AG04449 (cell line): Measurements from ENCODE around the gene CD300E.

ENCODE experiments used
- CTCF ChIA-PET: fragments of 350-600 bp; formaldehyde crosslinking; extraction: SDS; loops from one replicate; lab custom pipeline; 2021; ENCODE audit warnings: antibody characterized with exemption; lab: Yijun Ruan, JAX
- POLR2A ChIA-PET: fragments of 400-600, 350-600 bp; formaldehyde crosslinking; extraction: SDS; loops from one replicate; lab custom pipeline; 2020; ENCODE audit warnings: antibody characterized with exemption, inconsistent platforms; lab: Yijun Ruan, JAX
- DNase-seq: peaks from one replicate; pipeline ENCODE4 v3.0.0-alpha.2; 2010; ENCODE audit warnings: low read depth, low spot score
- H3K4me3 ChIP-seq: 2 replicates; pipeline ENCODE4 v1.5.1; 2011; ENCODE audit warnings: low read depth, mild to moderate bottlenecking, control low read depth, low read length
- CTCF ChIP-seq: IDR thresholded peaks from one replicate; pipeline ENCODE4 v1.5.1; 2011; ENCODE audit warnings: mild to moderate bottlenecking, moderate library complexity, low read length, control low read depth, inconsistent platforms; ENCODE audit not compliant: insufficient read depth; ENCODE audit errors: missing control alignments

The CD300E gene, protein sequence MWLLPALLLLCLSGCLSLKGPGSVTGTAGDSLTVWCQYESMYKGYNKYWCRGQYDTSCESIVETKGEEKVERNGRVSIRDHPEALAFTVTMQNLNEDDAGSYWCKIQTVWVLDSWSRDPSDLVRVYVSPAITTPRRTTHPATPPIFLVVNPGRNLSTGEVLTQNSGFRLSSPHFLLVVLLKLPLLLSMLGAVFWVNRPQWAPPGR

GRCh38 chr17:74623693-74624093 is at the start of gene CD300E:
CD300E (minus strand) TSS chr17:74623738; CDS start chr17:74623621, 117 bp downstream.
- no peak for DNase-seq
- ChIA-PET CTCF (no interaction called here), POLR2A (no interaction called here)
- TF ChIP-seq CTCF = no peak
- no peak within 1 kb of the TSS for H3K4me3 ChIP-seq

- ChIA-PET POLR2A (no interaction called here), CTCF (interaction anchor here (2.4 kb wide), 1 partner anchor 14 kb away, joined by 8 read pairs; no protein-coding TSS in a partner anchor)
- DNase-seq = no peak
- no peak for TF ChIP-seq CTCF
- no peak overlapping the region for H3K4me3 ChIP-seq
These were observed 47.7 kb upstream of the CD300E start for GRCh38 chr17:74671031-74671771.

- H3K4me3 ChIP-seq = no peak overlapping the region
- TF ChIP-seq CTCF = no peak
- DNase-seq = no peak
- ChIA-PET CTCF (no interaction called here), POLR2A (no interaction called here)
These were observed 46.8 kb upstream of the CD300E start for GRCh38 chr17:74670329-74670728.

DNA sequence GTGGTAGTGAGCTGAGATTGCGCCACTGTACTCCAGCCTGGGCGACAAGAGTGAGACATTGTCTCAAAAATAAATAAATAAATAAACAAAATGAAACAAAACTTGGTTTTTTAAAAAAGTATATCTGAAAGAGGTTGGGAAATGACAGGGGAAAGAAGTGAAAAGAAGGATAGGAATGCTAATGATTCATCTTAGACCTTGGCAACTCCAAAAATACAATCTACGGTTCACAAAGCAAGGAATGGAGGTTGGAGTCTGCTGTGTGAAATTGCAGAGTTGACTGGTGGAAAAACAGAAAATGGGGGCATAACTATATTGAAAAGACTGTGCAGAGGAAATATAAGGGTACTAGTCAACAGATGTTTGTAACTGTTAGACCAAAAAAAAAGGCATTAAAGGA is 40.0 kb upstream of the CD300E start:
- TF ChIP-seq CTCF = no peak
- no peak overlapping the region for H3K4me3 ChIP-seq
- ChIA-PET POLR2A (interaction anchor here (0.7 kb wide), 1 partner anchor 200 kb away, joined by 3 read pairs; no protein-coding TSS in a partner anchor), CTCF (no interaction called here)
- no peak for DNase-seq

DNA sequence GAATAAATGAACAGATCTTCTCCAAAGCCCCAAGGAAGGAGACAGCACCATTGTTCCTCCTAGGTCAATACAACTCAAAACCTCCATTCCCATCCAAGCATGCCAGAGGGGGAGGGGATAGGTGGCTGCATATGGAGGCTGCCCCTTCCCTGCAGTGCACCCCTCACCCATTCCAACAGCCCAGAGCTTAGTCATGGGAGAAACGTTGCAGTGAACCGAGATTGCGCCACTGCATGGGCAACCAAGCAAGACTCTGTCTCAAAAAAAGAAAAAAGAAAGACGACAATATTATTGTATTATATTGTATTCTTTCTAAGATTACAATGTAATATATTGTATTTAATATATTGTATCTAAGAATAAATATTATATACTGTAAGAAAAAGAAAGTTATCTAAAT is 36.4 kb upstream of the CD300E start:
- ChIA-PET POLR2A (no interaction called here), CTCF (interaction anchor here (4.3 kb wide), 1 partner anchor 205 kb away, joined by 24 read pairs; no protein-coding TSS in a partner anchor)
- no peak for TF ChIP-seq CTCF
- H3K4me3 ChIP-seq = no peak overlapping the region
- no peak for DNase-seq

DNA sequence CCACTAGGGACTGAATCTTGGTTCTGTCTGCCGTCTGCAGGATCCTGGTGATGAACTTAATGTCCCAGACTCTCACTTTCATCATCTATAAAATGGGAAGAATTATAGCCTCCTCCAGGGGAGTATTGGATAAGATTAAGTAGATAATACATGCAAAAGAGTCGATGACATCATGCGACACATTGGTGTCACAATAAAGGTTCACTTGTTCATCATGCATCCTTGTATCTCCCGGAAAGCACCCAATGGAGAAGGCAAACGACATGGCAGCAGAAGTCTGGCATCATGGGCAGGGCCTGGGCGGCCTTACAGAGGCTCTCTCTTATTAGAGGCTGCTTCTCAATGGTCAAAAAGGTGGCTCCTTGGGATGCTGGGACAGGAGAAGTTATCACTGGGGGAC is 35.1 kb upstream of the CD300E start:
- TF ChIP-seq CTCF = no peak
- ChIA-PET POLR2A (no interaction called here), CTCF (interaction anchor here (4.3 kb wide), 1 partner anchor 206 kb away, joined by 24 read pairs; no protein-coding TSS in a partner anchor)
- no peak overlapping the region for H3K4me3 ChIP-seq
- DNase-seq = no peak
